ENCODE measurements around the gene SPPL2B.
A peak's percentile ranks its signal among the peaks of the same experiment; 100 is the strongest.

Gene SPPL2B

GRCh38 chr19:2371656-2372055 is 43.2 kb downstream of the SPPL2B start:
- intact Hi-C loops (cut with micrococcal nuclease): no loop called here
- Mint-ChIP-seq H3K27me3 (peaks cover 40% of the 10 kb centered on the region), H3K36me3 (ENCODE audit: low read depth) (no peaks in the 10 kb centered on the region), H3K4me1 (ENCODE audit: low read depth) (peaks cover 14% of the 10 kb centered on the region), H3K9me3 (no peaks in the 10 kb centered on the region), H3K4me3 (no peak overlapping the region), H3K27ac (no peak overlapping the region)

GRCh38 chr19:2372076-2372612 is 43.7 kb downstream of the SPPL2B start:
- peaks cover 41% of the 10 kb centered on the region for H3K27me3 Mint-ChIP-seq
- H3K27ac Mint-ChIP-seq: no peak overlapping the region
- no peaks in the 10 kb centered on the region for H3K9me3 Mint-ChIP-seq
- peaks cover 14% of the 10 kb centered on the region for H3K4me1 Mint-ChIP-seq (ENCODE audit: low read depth)
- intact Hi-C loops (cut with micrococcal nuclease): no loop called here
- no peaks in the 10 kb centered on the region for H3K36me3 Mint-ChIP-seq (ENCODE audit: low read depth)
- no peak overlapping the region for H3K4me3 Mint-ChIP-seq

- Mint-ChIP-seq H3K4me3 (no peak overlapping the region), H3K27me3 (peaks cover 32% of the 10 kb centered on the region), H3K36me3 (ENCODE audit: low read depth) (peaks cover 5% of the 10 kb centered on the region), H3K9me3 (peaks cover 23% of the 10 kb centered on the region), H3K4me1 (ENCODE audit: low read depth) (peaks cover 20% of the 10 kb centered on the region), H3K27ac (no peak overlapping the region)
- intact Hi-C loops (cut with micrococcal nuclease): no loop called here
Observed at GRCh38 chr19:2374808-2375207, 46.3 kb downstream of the SPPL2B start.

GRCh38 chr19:2375353-2376121 is 47.1 kb downstream of the SPPL2B start:
- intact Hi-C loops (cut with micrococcal nuclease): no loop called here
- peaks cover 27% of the 10 kb centered on the region for H3K9me3 Mint-ChIP-seq
- no peak overlapping the region for H3K27ac Mint-ChIP-seq
- H3K4me3 Mint-ChIP-seq: no peak overlapping the region
- H3K4me1 Mint-ChIP-seq (ENCODE audit: low read depth): peaks cover 20% of the 10 kb centered on the region
- H3K36me3 Mint-ChIP-seq (ENCODE audit: low read depth): peaks cover 6% of the 10 kb centered on the region
- peaks cover 29% of the 10 kb centered on the region for H3K27me3 Mint-ChIP-seq

- no peak overlapping the region for H3K4me3 Mint-ChIP-seq
- H3K27ac Mint-ChIP-seq: peak overlapping the region; percentile 70
Observed at GRCh38 chr19:2376784-2377519, 48.5 kb downstream of the SPPL2B start.

GRCh38 chr19:2380567-2380966 is 52.1 kb downstream of the SPPL2B start:
- Mint-ChIP-seq H3K4me1 (ENCODE audit: low read depth) (peaks cover 28% of the 10 kb centered on the region), H3K4me3 (no peak overlapping the region), H3K27ac (no peak overlapping the region), H3K9me3 (peaks cover 33% of the 10 kb centered on the region), H3K27me3 (peaks cover 17% of the 10 kb centered on the region), H3K36me3 (ENCODE audit: low read depth) (peaks cover 6% of the 10 kb centered on the region)
- intact Hi-C loops (cut with micrococcal nuclease): no loop called here

More at GRCh38 chr19:2376784-2377519, 48.5 kb downstream of the SPPL2B start:
- Mint-ChIP-seq H3K27me3 (peaks cover 23% of the 10 kb centered on the region), H3K4me1 (ENCODE audit: low read depth) (peaks cover 11% of the 10 kb centered on the region), H3K9me3 (peaks cover 33% of the 10 kb centered on the region), H3K36me3 (ENCODE audit: low read depth) (peaks cover 6% of the 10 kb centered on the region)
- intact Hi-C loops (cut with micrococcal nuclease): no loop called here

GRCh38 chr19:2381148-2381820 is 52.8 kb downstream of the SPPL2B start:
- Mint-ChIP-seq H3K27me3 (peaks cover 12% of the 10 kb centered on the region), H3K9me3 (peaks cover 33% of the 10 kb centered on the region), H3K27ac (no peak overlapping the region), H3K36me3 (ENCODE audit: low read depth) (peaks cover 6% of the 10 kb centered on the region), H3K4me1 (ENCODE audit: low read depth) (peaks cover 28% of the 10 kb centered on the region), H3K4me3 (no peak overlapping the region)
- intact Hi-C loops (cut with micrococcal nuclease): no loop called here

- Mint-ChIP-seq H3K9me3 (peaks cover 28% of the 10 kb centered on the region), H3K4me3 (no peak overlapping the region), H3K4me1 (ENCODE audit: low read depth) (peaks cover 24% of the 10 kb centered on the region), H3K27ac (peak overlapping the region; percentile 63), H3K36me3 (ENCODE audit: low read depth) (peaks cover 6% of the 10 kb centered on the region), H3K27me3 (peaks cover 16% of the 10 kb centered on the region)
- intact Hi-C loops (cut with micrococcal nuclease): no loop called here
Observed at GRCh38 chr19:2382530-2383222, 54.2 kb downstream of the SPPL2B start.

GRCh38 chr19:2385053-2385721 is 56.7 kb downstream of the SPPL2B start:
- Mint-ChIP-seq H3K4me1 (ENCODE audit: low read depth) (peaks cover 23% of the 10 kb centered on the region), H3K27ac (no peak overlapping the region), H3K9me3 (peaks cover 8% of the 10 kb centered on the region), H3K27me3 (peaks cover 26% of the 10 kb centered on the region), H3K4me3 (no peak overlapping the region), H3K36me3 (ENCODE audit: low read depth) (no peaks in the 10 kb centered on the region)
- intact Hi-C loops (cut with micrococcal nuclease): no loop called here

GRCh38 chr19:2387367-2388288 is 59.1 kb downstream of the SPPL2B start:
- H3K4me3 Mint-ChIP-seq: no peak overlapping the region
- H3K9me3 Mint-ChIP-seq: no peaks in the 10 kb centered on the region
- peak overlapping the region; percentile 30 for H3K27ac Mint-ChIP-seq
- intact Hi-C loops (cut with micrococcal nuclease): no loop called here
- no peaks in the 10 kb centered on the region for H3K36me3 Mint-ChIP-seq (ENCODE audit: low read depth)
- H3K4me1 Mint-ChIP-seq (ENCODE audit: low read depth): peaks cover 22% of the 10 kb centered on the region
- H3K27me3 Mint-ChIP-seq: peaks cover 21% of the 10 kb centered on the region

GRCh38 chr19:2389594-2389993 is 61.1 kb downstream of the SPPL2B start:
- H3K4me3 Mint-ChIP-seq: no peak overlapping the region
- no peak overlapping the region for H3K27ac Mint-ChIP-seq
- H3K36me3 Mint-ChIP-seq (ENCODE audit: low read depth): no peaks in the 10 kb centered on the region
- H3K27me3 Mint-ChIP-seq: peaks cover 21% of the 10 kb centered on the region
- no peaks in the 10 kb centered on the region for H3K9me3 Mint-ChIP-seq
- intact Hi-C loops (cut with micrococcal nuclease): no loop called here
- peaks cover 11% of the 10 kb centered on the region for H3K4me1 Mint-ChIP-seq (ENCODE audit: low read depth)

GRCh38 chr19:2391118-2391725 is 62.7 kb downstream of the SPPL2B start:
- Mint-ChIP-seq H3K9me3 (no peaks in the 10 kb centered on the region), H3K27me3 (peaks cover 24% of the 10 kb centered on the region), H3K27ac (no peak overlapping the region), H3K36me3 (ENCODE audit: low read depth) (no peaks in the 10 kb centered on the region), H3K4me3 (no peak overlapping the region), H3K4me1 (ENCODE audit: low read depth) (peaks cover 27% of the 10 kb centered on the region)
- intact Hi-C loops (cut with micrococcal nuclease): loop anchor here (5.0 kb wide), 1 partner anchor 64 kb away; the partner anchor contains the start of genes LSM7 and SPPL2B

All from dendritic cell treated with granulocyte-macrophage colony-stimulating factor and Interleukin-4, amounts not matched to agents 40 ng/mL and 50 ng/mL, for 4 days (primary cell).